Glutamatergic neuron (in vitro differentiated cells): ENCODE measurements around the gene STX18. TPM values are rescaled to one million over a fixed set of nuclear protein-coding genes. Genes with fewer than 3 reads are reported as not detected.

ENCODE experiments used
- DNase-seq: peaks from one replicate; pipeline ENCODE4 v3.0.0; 2022
- H3K27ac Mint-ChIP-seq: one replicate; pipeline ENCODE4 v1.8.0; 2020; ENCODE audit warnings: mild to moderate bottlenecking, mixed read lengths, inconsistent platforms; ENCODE audit not compliant: unreplicated experiment
- H3K27me3 Mint-ChIP-seq: one replicate; pipeline ENCODE4 v1.8.0; 2020; ENCODE audit warnings: mild to moderate bottlenecking, moderate library complexity, mixed read lengths, inconsistent platforms; ENCODE audit not compliant: unreplicated experiment
- H3K36me3 Mint-ChIP-seq: one replicate; pipeline ENCODE4 v1.8.0; 2020; ENCODE audit warnings: mild to moderate bottlenecking, mixed read lengths, inconsistent platforms; ENCODE audit not compliant: unreplicated experiment
- H3K4me1 Mint-ChIP-seq: one replicate; pipeline ENCODE4 v1.8.0; 2020; ENCODE audit warnings: mild to moderate bottlenecking, low read depth, mixed read lengths, inconsistent platforms; ENCODE audit not compliant: unreplicated experiment
- H3K4me3 Mint-ChIP-seq: one replicate; pipeline ENCODE4 v1.8.0; 2020; ENCODE audit warnings: mild to moderate bottlenecking, mixed read lengths, inconsistent platforms; ENCODE audit not compliant: unreplicated experiment
- H3K9me3 Mint-ChIP-seq: one replicate; pipeline ENCODE4 v1.8.0; 2020; ENCODE audit warnings: mild to moderate bottlenecking, moderate library complexity, mixed read lengths, inconsistent platforms; ENCODE audit not compliant: unreplicated experiment
- total RNA-seq: library from RNA; stranded (reverse); fragmentation: NEBNext Ultra II Directional; extraction: Animal tissue kit (Norgen Biotek cat#: 25700); gene quantifications from one replicate; pipeline ENCODE4 v1.2.1, GENCODE V29; 2021; ENCODE audit not compliant: unreplicated experiment
- TF ChIP-seq, protein P1 (sequence below): fragments of 200-600 bp; sonication (generic); IDR thresholded peaks from one replicate; pipeline ENCODE4 v1.5.0; 2021; ENCODE audit not compliant: partially characterized antibody, unreplicated experiment

STX18 gene
- total RNA-seq, 1 donor from 2014 or later: 26.3 TPM

- peaks cover 5% of the 10 kb centered on the region for H3K4me1 Mint-ChIP-seq
These were observed 53.1 kb downstream of the STX18 start for GRCh38 chr4:4488405-4489404.

GRCh38 chr4:4486969-4487368, 54.9 kb downstream of the STX18 start:
- DNase-seq: no peak
- no peaks in the 10 kb centered on the region for H3K27me3 Mint-ChIP-seq
- peaks cover 3% of the 10 kb centered on the region for H3K9me3 Mint-ChIP-seq
- H3K36me3 Mint-ChIP-seq: no peaks in the 10 kb centered on the region
- no peak overlapping the region for H3K27ac Mint-ChIP-seq
- peaks cover 15% of the 10 kb centered on the region for H3K4me1 Mint-ChIP-seq
- TF ChIP-seq, protein P1, sequence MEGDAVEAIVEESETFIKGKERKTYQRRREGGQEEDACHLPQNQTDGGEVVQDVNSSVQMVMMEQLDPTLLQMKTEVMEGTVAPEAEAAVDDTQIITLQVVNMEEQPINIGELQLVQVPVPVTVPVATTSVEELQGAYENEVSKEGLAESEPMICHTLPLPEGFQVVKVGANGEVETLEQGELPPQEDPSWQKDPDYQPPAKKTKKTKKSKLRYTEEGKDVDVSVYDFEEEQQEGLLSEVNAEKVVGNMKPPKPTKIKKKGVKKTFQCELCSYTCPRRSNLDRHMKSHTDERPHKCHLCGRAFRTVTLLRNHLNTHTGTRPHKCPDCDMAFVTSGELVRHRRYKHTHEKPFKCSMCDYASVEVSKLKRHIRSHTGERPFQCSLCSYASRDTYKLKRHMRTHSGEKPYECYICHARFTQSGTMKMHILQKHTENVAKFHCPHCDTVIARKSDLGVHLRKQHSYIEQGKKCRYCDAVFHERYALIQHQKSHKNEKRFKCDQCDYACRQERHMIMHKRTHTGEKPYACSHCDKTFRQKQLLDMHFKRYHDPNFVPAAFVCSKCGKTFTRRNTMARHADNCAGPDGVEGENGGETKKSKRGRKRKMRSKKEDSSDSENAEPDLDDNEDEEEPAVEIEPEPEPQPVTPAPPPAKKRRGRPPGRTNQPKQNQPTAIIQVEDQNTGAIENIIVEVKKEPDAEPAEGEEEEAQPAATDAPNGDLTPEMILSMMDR: no peak
- H3K4me3 Mint-ChIP-seq: no peak overlapping the region

More at GRCh38 chr4:4488405-4489404, 53.1 kb downstream of the STX18 start:
- H3K36me3 Mint-ChIP-seq: no peaks in the 10 kb centered on the region
- DNase-seq: peak; percentile 79
- no peaks in the 10 kb centered on the region for H3K9me3 Mint-ChIP-seq
- no peaks in the 10 kb centered on the region for H3K27me3 Mint-ChIP-seq
- no peak overlapping the region for H3K4me3 Mint-ChIP-seq
- TF ChIP-seq, protein P1: peak; percentile 87
- H3K27ac Mint-ChIP-seq: no peak overlapping the region

GRCh38 chr4:4485806-4486205, 56.0 kb downstream of the STX18 start:
- DNase-seq: no peak
- H3K27ac Mint-ChIP-seq: no peak overlapping the region
- TF ChIP-seq, protein P1: no peak
- H3K4me1 Mint-ChIP-seq: peaks cover 26% of the 10 kb centered on the region
- H3K36me3 Mint-ChIP-seq: no peaks in the 10 kb centered on the region
- no peak overlapping the region for H3K4me3 Mint-ChIP-seq
- H3K9me3 Mint-ChIP-seq: peaks cover 5% of the 10 kb centered on the region
- H3K27me3 Mint-ChIP-seq: peaks cover 2% of the 10 kb centered on the region

DNA sequence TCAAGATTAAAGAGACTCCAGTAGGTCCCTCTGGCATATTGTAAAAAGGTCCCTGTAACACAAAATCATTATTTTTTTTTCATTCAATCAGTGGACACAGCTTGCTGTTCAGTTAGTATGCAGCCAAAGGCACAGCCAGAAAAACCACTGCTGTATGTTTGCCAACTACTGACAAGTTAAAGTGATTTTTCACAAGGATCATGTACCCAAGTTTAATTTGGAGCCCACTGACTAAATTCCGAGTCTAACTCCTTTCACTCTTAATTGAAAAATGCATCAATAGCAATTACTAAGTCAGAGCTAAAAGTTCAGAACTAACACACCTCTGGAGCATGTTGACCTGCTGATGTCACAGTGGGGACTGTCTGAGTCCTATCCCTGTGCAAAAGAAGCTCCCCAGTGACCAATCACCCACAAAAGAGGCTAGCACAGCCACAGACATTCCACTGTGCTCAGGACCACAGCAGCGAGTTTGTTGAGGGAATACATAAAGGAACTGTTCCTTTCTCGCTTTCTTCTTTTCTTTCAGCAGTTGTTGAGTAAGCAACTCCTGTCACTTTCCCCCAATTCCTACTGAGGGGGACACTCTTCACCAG, 60.4 kb downstream of the STX18 start:
- no peak for DNase-seq
- Mint-ChIP-seq H3K4me3 (peak overlapping the region; percentile 27), H3K4me1 (peaks cover 33% of the 10 kb centered on the region), H3K27ac (peak overlapping the region; percentile 93), H3K36me3 (no peaks in the 10 kb centered on the region), H3K27me3 (peaks cover 2% of the 10 kb centered on the region), H3K9me3 (peaks cover 5% of the 10 kb centered on the region)
- TF ChIP-seq, protein P1: no peak
